ENCODE data around the gene DOCK4.

DOCK4 gene

DNA sequence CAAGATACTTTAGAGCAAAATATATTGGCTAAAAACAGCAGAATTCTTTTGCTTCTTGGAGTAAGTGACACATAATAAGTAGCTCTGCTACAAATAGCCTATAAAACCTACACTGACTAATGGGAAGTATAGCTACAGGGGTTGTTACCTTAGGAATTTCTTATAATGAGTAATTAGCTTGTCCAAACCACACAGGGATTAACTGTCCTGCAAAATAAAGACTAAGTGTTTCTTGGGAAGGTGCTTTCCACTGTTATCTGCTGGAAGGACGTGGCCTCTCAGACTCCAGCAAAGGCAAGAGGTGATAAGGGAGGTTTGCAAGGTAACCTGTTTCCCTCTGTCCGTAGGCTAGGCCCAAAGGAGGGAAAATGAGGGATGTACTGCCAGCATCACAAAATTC lies 302.4 kb downstream of the DOCK4 start:
- TF ChIP-seq CTCF (IDR thresholded peaks at IDR 0.05; ENCODE audit: low read depth, low read length) = no peak
- DNase-seq = no peak
- peaks cover 2% of the 10 kb centered on the region for H3K9me3 ChIP-seq (ENCODE audit: severe bottlenecking)
- H3K36me3 ChIP-seq = no peaks in the 10 kb centered on the region
- H3K4me3 ChIP-seq (ENCODE audit: low read depth, low read length) = no peak overlapping the region
- no peak overlapping the region for H3K27ac ChIP-seq
- H3K27me3 ChIP-seq (ENCODE audit: insufficient read depth, low read depth, severe bottlenecking) = no peaks in the 10 kb centered on the region

- no peak overlapping the region for H3K4me3 ChIP-seq (ENCODE audit: low read depth, low read length)
- no peak for DNase-seq
- H3K9me3 ChIP-seq (ENCODE audit: severe bottlenecking) = no peaks in the 10 kb centered on the region
- TF ChIP-seq CTCF (IDR thresholded peaks at IDR 0.05; ENCODE audit: low read depth, low read length) = no peak
- no peak overlapping the region for H3K27ac ChIP-seq
- H3K27me3 ChIP-seq (ENCODE audit: insufficient read depth, low read depth, severe bottlenecking) = no peaks in the 10 kb centered on the region
- no peaks in the 10 kb centered on the region for H3K36me3 ChIP-seq
Observed at GRCh38 chr7:111903016-111903415, 303.2 kb downstream of the DOCK4 start.

GRCh38 chr7:111900283-111900682 lies 305.9 kb downstream of the DOCK4 start:
- Histone ChIP-seq H3K9me3 (ENCODE audit: severe bottlenecking) (no peaks in the 10 kb centered on the region), H3K4me3 (ENCODE audit: low read depth, low read length) (no peak overlapping the region), H3K27me3 (ENCODE audit: insufficient read depth, low read depth, severe bottlenecking) (no peaks in the 10 kb centered on the region), H3K27ac (no peak overlapping the region), H3K36me3 (no peaks in the 10 kb centered on the region)
- DNase-seq = no peak
- no peak for TF ChIP-seq CTCF (IDR thresholded peaks at IDR 0.05; ENCODE audit: low read depth, low read length)

DNA sequence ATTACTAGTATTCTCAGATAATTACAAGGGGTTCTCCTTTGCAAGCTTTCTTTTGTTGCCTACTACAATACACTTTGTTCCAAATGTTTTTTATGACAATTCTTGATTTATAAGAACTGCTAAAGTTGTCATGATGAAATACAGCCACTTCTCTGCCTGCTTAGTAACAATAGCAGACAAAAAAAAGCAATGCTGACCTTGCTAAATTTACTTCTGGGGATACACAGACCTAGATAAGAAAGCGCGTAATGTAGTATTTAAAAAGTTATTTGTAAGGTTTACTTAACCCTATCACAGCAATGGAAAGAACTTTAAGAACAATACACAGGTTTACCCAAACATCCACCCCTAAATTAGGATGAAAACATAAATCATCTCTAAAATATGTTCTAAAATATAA lies 311.1 kb downstream of the DOCK4 start:
- no peak overlapping the region for H3K27ac ChIP-seq
- H3K36me3 ChIP-seq = no peaks in the 10 kb centered on the region
- no peak overlapping the region for H3K4me3 ChIP-seq (ENCODE audit: low read depth, low read length)
- no peak for DNase-seq
- TF ChIP-seq CTCF (IDR thresholded peaks at IDR 0.05; ENCODE audit: low read depth, low read length) = no peak
- H3K9me3 ChIP-seq (ENCODE audit: severe bottlenecking) = no peaks in the 10 kb centered on the region
- H3K27me3 ChIP-seq (ENCODE audit: insufficient read depth, low read depth, severe bottlenecking) = no peaks in the 10 kb centered on the region

DNA sequence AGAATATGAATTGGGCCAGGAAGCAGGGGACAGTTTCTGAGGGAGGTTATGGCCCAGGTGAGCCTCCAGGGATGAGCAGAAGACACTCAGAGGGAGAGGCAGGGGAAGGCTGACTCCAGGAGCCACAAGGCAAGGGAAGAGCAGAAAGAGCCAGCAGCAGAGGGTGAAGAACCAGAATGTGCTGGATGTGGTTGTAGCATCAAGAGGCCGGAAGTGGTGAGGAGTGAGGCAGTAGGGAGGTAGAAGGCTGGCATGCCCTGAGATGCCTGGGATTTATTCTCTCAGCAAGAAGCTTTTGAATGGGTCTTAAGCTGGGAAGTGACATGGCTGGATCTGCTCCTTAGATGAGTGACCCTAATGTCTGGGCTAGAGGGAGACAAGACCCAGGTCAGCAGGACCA lies 311.7 kb downstream of the DOCK4 start:
- TF ChIP-seq CTCF (IDR thresholded peaks at IDR 0.05; ENCODE audit: low read depth, low read length) = no peak
- Histone ChIP-seq H3K9me3 (ENCODE audit: severe bottlenecking) (no peaks in the 10 kb centered on the region), H3K4me3 (ENCODE audit: low read depth, low read length) (no peak overlapping the region), H3K36me3 (no peaks in the 10 kb centered on the region), H3K27me3 (ENCODE audit: insufficient read depth, low read depth, severe bottlenecking) (no peaks in the 10 kb centered on the region), H3K27ac (no peak overlapping the region)
- DNase-seq = no peak

- no peak for TF ChIP-seq CTCF (IDR thresholded peaks at IDR 0.05; ENCODE audit: low read depth, low read length)
- H3K36me3 ChIP-seq = no peaks in the 10 kb centered on the region
- no peak for DNase-seq
Observed at GRCh38 chr7:111893190-111893589, 313.0 kb downstream of the DOCK4 start.

More at GRCh38 chr7:111893190-111893589, 313.0 kb downstream of the DOCK4 start:
- H3K4me3 ChIP-seq (ENCODE audit: low read depth, low read length) = no peak overlapping the region
- H3K27me3 ChIP-seq (ENCODE audit: insufficient read depth, low read depth, severe bottlenecking) = no peaks in the 10 kb centered on the region
- H3K27ac ChIP-seq = no peak overlapping the region
- no peaks in the 10 kb centered on the region for H3K9me3 ChIP-seq (ENCODE audit: severe bottlenecking)

All from WERI-Rb-1 (cell line).